HG02588 (cell line): ENCODE measurements around the gene GFOD2.

ENCODE experiments used
- ATAC-seq: cut with Tn5 transposase; IDR thresholded peaks from one replicate; pipeline ENCODE4 v1.9.1; 2021; ENCODE audit warnings: mild to moderate bottlenecking, moderate library complexity; ENCODE audit not compliant: unreplicated experiment

The GFOD2 gene

DNA sequence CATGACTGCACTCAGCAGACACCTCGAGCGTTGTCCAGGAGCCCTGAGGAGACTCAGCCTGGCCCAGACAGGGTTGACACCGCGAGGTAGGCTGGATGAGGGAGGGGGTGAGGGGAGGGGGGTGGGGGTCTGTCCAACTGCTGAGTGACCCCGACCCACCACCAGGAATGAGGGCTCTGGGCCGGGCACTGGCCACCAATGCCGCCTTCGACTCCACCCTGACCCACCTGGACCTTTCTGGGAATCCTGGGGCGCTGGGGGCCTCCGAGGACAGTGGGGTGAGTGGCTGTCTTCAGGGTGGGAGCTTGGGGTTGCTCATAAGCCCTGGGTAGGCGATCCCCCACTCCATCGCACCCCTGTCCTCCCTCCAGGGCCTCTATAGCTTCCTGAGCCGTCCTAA is 71.4 kb downstream of the GFOD2 start:
- no peak for ATAC-seq

DNA sequence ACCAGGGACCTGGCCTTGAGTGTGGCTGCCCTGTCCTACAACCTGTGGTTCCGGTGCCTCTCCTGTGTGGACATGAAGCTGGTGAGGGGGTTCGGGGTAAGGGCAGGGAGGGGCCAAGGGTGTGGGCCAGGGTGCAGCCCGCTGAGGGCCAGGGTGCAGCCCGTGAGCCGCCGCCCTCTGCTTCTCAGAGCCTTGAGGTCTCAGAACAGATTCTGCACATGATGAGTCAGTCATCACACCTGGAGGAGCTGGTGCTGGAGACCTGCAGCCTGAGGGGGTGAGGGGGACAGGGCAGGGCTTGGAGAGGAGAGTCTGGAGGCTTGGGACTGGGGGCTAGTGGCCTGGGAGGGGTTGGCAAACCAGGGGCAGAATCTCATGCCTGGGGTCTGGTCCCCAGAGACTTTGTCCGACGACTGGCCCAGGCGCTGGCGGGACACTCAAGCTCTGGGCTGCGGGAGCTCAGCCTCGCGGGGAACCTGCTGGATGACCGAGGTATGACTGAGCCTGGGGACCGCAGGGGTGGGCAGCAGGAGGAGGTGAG is 71.9 kb downstream of the GFOD2 start:
- no peak for ATAC-seq

DNA sequence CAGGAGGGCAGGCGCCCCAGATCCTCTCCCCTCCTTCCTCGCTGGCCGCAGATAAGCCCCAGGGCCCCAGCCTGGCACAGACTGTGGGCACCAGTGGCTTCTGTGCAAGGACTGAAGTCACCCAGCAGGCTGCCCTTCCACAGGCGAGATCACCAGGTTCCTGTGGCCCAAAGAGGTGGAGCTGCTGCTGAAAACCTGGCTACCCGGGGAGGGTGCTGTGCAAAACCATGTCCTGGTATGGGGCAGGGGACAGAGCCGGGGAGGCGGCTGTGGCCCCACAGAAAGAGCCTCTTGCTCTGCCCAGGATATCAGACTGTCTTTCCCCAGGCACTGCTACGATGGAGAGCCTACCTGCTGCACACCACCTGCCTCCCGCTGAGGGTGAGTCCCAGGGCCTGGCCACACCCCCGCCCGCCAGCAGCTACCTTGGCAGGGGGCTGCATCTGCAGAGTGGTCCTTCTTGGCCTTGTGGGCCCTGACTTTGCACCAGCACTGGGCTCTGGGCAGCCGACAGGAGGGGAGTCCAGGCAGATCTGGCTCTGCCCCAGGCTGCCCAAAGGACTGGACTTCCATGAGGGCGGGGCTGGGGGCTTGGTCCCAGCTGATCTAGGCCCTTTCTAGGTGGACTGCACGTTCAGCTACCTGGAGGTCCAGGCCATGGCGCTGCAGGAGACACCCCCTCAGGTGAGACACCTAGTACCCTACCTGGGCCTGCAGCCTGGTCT is 73.6 kb downstream of the GFOD2 start:
- no peak for ATAC-seq

DNA sequence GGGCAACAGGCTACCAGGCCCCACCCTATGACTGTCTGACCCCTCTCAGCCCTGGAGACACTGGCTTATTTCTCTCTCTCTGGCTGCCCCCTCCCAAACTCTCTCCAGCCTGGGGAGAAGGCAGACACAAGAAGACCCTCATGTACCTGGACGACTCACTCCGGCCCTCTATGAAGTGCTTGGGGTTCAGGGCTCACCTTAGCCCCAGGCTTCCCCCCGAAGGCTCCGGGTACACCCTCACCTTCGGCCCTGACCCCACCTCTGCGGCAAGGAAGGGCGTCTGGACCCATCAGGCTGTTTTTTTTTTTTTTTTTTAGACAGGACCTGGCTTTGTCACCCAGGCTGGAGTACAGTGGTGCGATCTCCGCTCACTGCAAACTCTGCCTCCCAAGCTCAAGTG is 75.1 kb downstream of the GFOD2 start:
- ATAC-seq, result no peak

DNA sequence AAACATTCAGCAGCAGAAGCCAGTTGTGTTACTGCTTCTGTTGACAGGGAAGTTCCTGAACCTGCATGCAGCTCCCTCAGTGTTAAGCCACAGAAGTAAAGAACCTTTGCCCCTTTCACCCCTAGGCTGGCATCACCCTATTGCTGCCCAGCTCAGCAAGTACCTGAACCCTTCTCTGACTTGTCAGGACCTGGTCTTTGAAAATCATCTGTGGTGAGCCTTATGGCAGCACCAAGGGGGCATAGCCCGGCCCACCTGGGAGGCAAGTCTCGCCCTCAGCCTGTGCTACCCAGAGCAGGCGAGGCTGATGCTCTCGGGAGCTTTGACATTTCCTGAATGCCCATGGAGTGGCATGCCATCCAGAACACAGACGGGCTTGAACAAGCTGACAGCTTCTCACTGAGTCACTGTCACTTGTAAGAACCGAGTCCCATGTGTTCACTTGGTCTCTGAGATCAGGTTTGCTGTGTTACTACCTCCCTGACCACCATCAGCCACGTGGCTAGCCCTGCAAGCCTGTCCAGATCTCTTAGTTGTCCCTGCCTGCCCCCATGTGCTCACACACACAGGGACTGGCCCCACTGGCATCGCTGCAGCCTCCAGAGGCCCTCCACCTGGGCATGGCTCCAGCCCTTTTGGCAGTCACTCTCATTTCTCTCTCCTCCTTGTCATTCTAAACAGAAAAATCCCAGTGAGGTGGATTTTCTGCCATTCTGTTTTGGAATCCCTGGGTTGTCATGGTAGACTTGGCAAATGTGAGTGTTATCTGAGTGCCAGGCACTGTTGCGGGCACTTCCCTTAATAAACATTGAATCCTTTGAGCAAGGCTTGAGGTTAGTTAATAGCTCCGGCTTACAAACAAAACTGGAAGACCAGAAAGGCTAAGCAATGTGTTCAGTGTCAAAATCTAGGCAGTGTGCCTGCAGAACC is 77.1 kb downstream of the GFOD2 start:
- ATAC-seq, result no peak

DNA sequence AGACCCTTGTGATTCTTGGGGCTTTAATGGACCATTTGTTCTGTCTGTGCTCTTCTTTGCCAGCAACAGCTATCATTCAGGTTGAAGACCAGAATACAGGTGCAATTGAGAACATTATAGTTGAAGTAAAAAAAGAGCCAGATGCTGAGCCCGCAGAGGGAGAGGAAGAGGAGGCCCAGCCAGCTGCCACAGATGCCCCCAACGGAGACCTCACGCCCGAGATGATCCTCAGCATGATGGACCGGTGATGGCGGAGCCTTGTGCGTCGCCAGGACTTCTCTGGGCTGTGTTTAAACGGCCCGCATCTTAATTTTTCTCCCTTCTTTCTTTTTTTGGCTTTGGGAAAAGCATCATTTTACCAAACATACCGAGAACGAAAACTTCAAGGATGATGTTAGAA is 81.5 kb downstream of the GFOD2 start:
- ATAC-seq, result no peak

DNA sequence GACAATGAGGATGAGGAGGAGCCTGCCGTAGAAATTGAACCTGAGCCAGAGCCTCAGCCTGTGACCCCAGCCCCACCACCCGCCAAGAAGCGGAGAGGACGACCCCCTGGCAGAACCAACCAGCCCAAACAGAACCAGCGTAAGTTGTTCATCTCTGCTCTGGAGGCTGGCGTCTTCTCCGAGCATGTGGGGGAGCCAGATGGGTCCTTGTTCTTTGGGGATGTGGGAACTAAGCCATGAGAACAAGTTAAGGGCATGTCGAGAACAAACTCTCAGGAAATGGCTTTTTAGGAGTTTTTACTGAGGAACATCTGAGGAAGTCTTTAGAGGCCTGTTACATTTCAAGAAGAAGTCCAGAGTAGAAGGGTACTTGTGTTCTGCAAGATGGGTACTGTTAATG is 82.4 kb downstream of the GFOD2 start:
- no peak for ATAC-seq

DNA sequence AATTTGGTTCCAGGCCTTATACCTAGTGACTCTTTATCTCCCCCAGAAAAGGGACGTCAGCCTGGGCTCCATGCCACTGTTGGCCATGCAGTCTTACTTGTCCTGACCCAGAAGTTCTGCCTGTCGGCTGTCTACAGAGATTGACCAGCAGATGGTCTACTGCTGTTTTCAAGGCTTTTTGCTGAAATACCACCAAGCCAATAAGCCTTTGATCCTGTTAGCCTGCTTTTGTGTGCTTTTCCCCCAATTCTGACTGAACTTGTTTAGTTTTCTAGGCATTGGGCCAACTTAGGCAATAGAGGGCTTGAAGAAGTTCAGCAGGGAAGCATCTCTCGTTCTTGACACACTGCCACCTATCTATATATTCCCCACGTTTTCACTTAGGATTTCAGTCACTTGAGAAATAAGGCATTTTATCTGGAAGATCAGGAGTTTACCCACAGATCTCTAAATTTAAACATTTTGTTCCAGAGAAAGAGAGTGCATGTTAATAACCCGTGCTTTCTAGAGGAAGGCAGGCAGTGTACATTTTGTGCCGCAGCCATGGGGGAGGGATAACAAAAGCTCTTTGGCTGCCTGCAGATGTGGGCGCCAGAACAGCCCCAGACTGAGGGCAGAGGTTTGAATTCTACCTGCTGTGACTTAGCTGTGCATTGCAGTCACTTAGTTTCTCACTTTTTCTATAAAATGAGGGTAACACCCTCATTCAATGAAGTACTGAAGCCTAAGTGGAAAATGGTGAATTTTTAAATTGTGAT is 86.5 kb downstream of the GFOD2 start:
- no peak for ATAC-seq

DNA sequence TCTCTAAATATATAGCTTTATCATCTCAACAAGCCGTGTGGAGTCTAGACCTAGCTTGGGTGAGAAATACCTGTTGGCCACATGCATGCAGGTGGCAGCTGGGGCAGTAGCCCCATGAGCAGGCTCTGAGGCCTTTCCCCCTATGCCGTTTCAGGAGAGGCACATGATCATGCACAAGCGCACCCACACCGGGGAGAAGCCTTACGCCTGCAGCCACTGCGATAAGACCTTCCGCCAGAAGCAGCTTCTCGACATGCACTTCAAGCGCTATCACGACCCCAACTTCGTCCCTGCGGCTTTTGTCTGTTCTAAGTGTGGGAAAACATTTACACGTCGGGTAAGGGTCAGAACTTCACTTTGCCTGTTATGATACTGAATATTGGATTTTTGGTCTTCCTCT is 90.9 kb downstream of the GFOD2 start:
- ATAC-seq, result no peak
